Retinal pigment epithelial cell (primary cell): ENCODE results near the gene KLK6.

ENCODE experiments used
- DNase-seq: peaks from one replicate; pipeline ENCODE4 v3.0.0-alpha.2; 2010; ENCODE audit warnings: low read depth
- H3K4me3 ChIP-seq: 2 replicates; pipeline ENCODE4 v1.5.1; 2011; ENCODE audit warnings: mild to moderate bottlenecking, low read length, control low read depth, moderate library complexity
- CTCF ChIP-seq: conservative IDR thresholded peaks from 2 replicates; pipeline ENCODE4 v1.5.1; 2011; ENCODE audit warnings: low read depth, low read length, control low read depth, inconsistent platforms

KLK6 gene

GRCh38 chr19:50967929-50968715 lies 1.3 kb downstream of the KLK6 start:
- no peak for TF ChIP-seq CTCF
- no peak overlapping the region for H3K4me3 ChIP-seq
- DNase-seq: no peak

- H3K4me3 ChIP-seq: no peak overlapping the region
- no peak for DNase-seq
- TF ChIP-seq CTCF: no peak
Measured at GRCh38 chr19:50964266-50964665, 5.1 kb downstream of the KLK6 start.

- H3K4me3 ChIP-seq: no peak overlapping the region
- no peak for DNase-seq
- no peak for TF ChIP-seq CTCF
Measured at GRCh38 chr19:50963381-50963780, 6.0 kb downstream of the KLK6 start.

GRCh38 chr19:50962245-50962644 lies 7.1 kb downstream of the KLK6 start:
- no peak for TF ChIP-seq CTCF
- no peak overlapping the region for H3K4me3 ChIP-seq
- no peak for DNase-seq

- DNase-seq: no peak
- H3K4me3 ChIP-seq: no peak overlapping the region
- no peak for TF ChIP-seq CTCF
Measured at GRCh38 chr19:50959731-50960500, 9.5 kb downstream of the KLK6 start.

- H3K4me3 ChIP-seq: no peak overlapping the region
- DNase-seq: no peak
- no peak for TF ChIP-seq CTCF
Measured at GRCh38 chr19:50957587-50957986, 11.8 kb downstream of the KLK6 start.

- DNase-seq: no peak
- H3K4me3 ChIP-seq: no peak within 1 kb of the TSS
- no peak for TF ChIP-seq CTCF
Measured at GRCh38 chr19:50952910-50953309, 16.5 kb downstream of the KLK6 start, which contains the start of gene KLK5. TSS of gene KLK5 (minus strand) at chr19:50953038. CDS start at chr19:50952657, 381 bp downstream.
